Measurements from ENCODE around the gene CHST14. TPM values are rescaled to one million over a fixed set of nuclear protein-coding genes. Genes with fewer than 3 reads are reported as not detected.

The CHST14 gene
- total RNA-seq, 2 experiments from 2014 or later = 5.7 to 7.1 TPM

DNA sequence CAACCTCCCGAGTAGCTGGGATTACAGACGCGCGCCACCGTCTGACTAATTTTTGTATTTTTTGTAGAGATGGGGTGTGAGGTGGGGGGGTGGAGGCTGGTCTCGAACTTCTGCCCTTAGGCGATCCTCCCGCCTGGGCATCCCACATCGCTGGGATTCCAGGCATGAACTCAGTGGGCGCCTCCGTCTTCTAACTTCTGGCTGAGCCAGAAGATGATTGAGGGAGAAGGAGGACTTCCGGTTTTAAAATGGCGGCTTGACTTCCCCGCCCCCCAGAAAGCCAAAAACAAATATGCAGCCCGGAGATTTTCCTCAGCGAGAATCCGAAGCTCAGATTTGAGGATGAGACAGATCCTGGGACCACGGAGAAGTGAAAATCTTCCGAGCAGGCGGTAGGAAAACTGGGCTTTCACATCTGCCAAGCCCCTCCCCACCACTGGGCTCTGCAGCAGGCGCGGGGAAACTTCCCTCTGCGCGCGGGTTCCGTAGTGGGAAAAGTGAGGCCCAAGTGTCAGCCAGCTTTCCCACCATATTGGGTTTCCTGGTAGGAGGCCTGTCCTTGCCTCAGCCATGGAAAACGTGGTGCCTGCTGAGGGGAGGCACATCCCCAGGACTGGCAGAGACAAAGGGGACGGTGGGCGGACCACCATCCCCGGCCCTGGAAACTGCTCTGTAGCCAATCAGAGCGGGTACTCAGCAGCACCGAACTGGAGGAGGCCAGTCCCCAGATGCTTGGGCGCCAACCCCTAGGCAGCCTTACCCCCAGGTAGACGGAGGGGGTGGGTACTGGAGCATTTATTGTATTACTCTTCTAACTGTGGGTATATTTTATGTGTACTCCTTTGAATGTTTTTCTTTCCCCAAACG, 17.3 kb downstream of the CHST14 start:
- H3K36me3 Mint-ChIP-seq = no peaks in the 10 kb centered on the region
- H3K4me1 Mint-ChIP-seq = peaks cover 9% of the 10 kb centered on the region

GRCh38 chr15:40489274-40490175, 18.7 kb downstream of the CHST14 start:
- Mint-ChIP-seq H3K4me1 (peaks cover 22% of the 10 kb centered on the region), H3K9me3 (no peaks in the 10 kb centered on the region), H3K36me3 (no peaks in the 10 kb centered on the region), H3K4me3 (no peak overlapping the region), H3K27ac (no peak overlapping the region), H3K27me3 (no peaks in the 10 kb centered on the region)
- no peak for DNase-seq

More for the DNA sequence above, 17.3 kb downstream of the CHST14 start:
- no peak for DNase-seq
- Mint-ChIP-seq H3K4me3 (no peak overlapping the region), H3K9me3 (no peaks in the 10 kb centered on the region), H3K27ac (no peak overlapping the region), H3K27me3 (no peaks in the 10 kb centered on the region)

GRCh38 chr15:40493089-40493840, 22.5 kb downstream of the CHST14 start:
- H3K36me3 Mint-ChIP-seq = no peaks in the 10 kb centered on the region
- H3K27ac Mint-ChIP-seq = peak overlapping the region; percentile 67
- peaks cover 2% of the 10 kb centered on the region for H3K9me3 Mint-ChIP-seq
- no peak overlapping the region for H3K4me3 Mint-ChIP-seq
- DNase-seq = peak; percentile 78
- no peaks in the 10 kb centered on the region for H3K27me3 Mint-ChIP-seq
- H3K4me1 Mint-ChIP-seq = peaks cover 26% of the 10 kb centered on the region

DNA sequence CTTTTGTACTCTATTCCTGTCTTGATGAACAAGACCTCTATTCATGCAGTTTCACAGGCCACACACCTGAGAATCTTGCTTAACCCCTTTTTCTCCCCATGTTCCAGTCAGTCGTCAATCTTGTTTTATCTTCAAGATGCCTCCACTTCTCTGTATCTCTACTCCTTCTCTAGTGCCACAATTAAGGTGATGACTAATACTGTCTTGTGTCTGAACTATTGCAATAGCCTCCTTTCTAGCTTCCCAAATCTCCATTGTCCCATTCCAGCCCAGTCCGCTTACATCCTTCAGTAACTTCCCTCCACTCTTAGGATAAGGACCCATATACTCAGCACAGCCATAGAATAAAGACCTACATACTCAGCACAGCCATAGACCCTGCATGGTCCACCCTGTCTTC, 24.7 kb downstream of the CHST14 start:
- Mint-ChIP-seq H3K9me3 (peaks cover 2% of the 10 kb centered on the region), H3K4me3 (no peak overlapping the region), H3K27me3 (no peaks in the 10 kb centered on the region), H3K27ac (no peak overlapping the region), H3K36me3 (no peaks in the 10 kb centered on the region), H3K4me1 (peaks cover 30% of the 10 kb centered on the region)
- DNase-seq = no peak

GRCh38 chr15:40498418-40498817, 27.6 kb downstream of the CHST14 start:
- H3K27ac Mint-ChIP-seq = no peak overlapping the region
- no peak overlapping the region for H3K4me3 Mint-ChIP-seq
- H3K36me3 Mint-ChIP-seq = no peaks in the 10 kb centered on the region
- peaks cover 2% of the 10 kb centered on the region for H3K9me3 Mint-ChIP-seq
- H3K27me3 Mint-ChIP-seq = peaks cover 9% of the 10 kb centered on the region
- no peak for DNase-seq
- peaks cover 17% of the 10 kb centered on the region for H3K4me1 Mint-ChIP-seq

- no peak overlapping the region for H3K27ac Mint-ChIP-seq
- peaks cover 2% of the 10 kb centered on the region for H3K9me3 Mint-ChIP-seq
- H3K4me1 Mint-ChIP-seq = peaks cover 13% of the 10 kb centered on the region
- H3K4me3 Mint-ChIP-seq = no peak overlapping the region
- DNase-seq = no peak
- no peaks in the 10 kb centered on the region for H3K36me3 Mint-ChIP-seq
- peaks cover 14% of the 10 kb centered on the region for H3K27me3 Mint-ChIP-seq
These were observed 28.1 kb downstream of the CHST14 start for GRCh38 chr15:40498891-40499290.

DNA sequence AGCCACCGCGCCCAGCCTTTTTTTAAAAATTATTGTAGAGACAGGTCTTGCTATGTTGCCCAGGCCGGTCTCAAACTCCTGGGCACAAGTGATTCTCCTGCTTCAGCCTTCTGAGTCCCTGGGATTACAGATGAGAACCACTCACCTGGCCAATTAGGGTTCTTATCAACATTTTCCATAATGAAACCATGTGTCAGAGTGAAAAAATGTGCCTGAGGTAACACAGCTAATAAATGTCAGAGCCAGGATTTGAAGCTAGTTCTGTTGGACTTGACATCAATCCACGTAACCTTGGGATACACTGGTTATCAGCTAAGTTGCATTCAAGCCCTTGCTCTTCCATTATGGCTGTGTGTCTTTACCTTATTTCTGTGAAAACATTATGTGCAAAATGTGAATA, 29.1 kb downstream of the CHST14 start:
- Mint-ChIP-seq H3K4me3 (no peak overlapping the region), H3K9me3 (peaks cover under 1% of the 10 kb centered on the region), H3K4me1 (peaks cover 8% of the 10 kb centered on the region), H3K36me3 (no peaks in the 10 kb centered on the region), H3K27me3 (peaks cover 21% of the 10 kb centered on the region), H3K27ac (no peak overlapping the region)
- no peak for DNase-seq

DNA sequence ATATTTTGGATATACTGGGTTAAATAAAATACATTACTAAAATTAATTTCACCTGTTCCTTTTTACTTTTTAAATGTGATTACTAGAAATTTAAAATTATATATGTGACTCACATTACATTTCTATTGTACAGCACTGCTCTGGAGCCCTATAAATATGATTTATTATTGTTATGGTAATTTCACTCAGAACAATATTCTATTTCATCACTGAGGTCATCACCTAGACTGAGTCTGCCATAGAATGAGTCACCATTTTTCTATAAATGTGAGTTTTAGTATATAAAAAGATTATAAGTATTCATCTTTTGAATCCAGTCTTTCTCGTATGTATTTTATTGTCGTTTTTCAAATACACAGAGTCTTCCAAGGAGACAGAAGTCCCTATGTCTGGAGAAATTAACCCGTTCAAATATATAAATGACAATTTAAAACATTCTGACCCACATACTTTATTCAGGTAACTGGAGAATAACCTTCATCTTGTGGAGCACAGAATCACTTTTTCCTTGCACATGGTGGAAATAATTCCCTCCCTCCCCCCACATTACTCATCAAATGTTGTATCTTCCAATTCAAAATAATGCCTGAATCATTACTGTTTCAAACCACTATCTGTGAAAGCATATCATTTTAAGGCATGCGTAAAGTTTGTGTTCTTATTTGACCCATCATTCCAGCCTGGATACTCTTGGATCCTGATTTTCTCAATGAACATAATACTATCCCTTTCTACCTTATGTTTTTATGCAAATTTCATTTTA, 30.0 kb downstream of the CHST14 start:
- H3K9me3 Mint-ChIP-seq = no peaks in the 10 kb centered on the region
- peaks cover 26% of the 10 kb centered on the region for H3K27me3 Mint-ChIP-seq
- no peak overlapping the region for H3K27ac Mint-ChIP-seq
- DNase-seq = no peak
- no peak overlapping the region for H3K4me3 Mint-ChIP-seq
- no peaks in the 10 kb centered on the region for H3K36me3 Mint-ChIP-seq
- peaks cover 8% of the 10 kb centered on the region for H3K4me1 Mint-ChIP-seq

DNA sequence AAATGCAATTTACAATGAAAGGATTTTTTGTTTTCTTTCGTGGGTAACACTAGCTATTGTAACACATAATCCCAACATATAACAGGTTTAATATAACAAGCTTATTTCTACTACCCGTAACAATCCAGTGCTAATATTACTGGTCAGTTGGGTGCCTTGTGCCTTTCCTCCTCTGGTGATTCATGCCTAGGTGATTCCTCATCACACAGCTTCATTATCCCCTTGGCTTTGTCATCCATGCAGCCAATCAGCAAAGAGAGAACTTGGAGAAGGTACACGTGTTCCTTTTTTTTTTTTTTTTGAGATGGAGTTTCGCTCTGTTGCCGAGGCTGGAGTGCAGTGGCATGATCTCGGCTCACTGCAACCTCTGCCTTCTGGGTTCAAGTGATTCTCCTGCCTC, 30.7 kb downstream of the CHST14 start:
- Mint-ChIP-seq H3K9me3 (no peaks in the 10 kb centered on the region), H3K4me1 (peaks cover 8% of the 10 kb centered on the region), H3K27ac (no peak overlapping the region), H3K27me3 (peaks cover 32% of the 10 kb centered on the region), H3K36me3 (no peaks in the 10 kb centered on the region), H3K4me3 (no peak overlapping the region)
- DNase-seq = no peak

GRCh38 chr15:40506964-40507571, 36.3 kb downstream of the CHST14 start:
- DNase-seq = peak; percentile 77
- Mint-ChIP-seq H3K4me1 (peaks cover 16% of the 10 kb centered on the region), H3K36me3 (no peaks in the 10 kb centered on the region), H3K27me3 (peaks cover 85% of the 10 kb centered on the region), H3K27ac (no peak overlapping the region), H3K9me3 (no peaks in the 10 kb centered on the region), H3K4me3 (peak overlapping the region; percentile 43)

DNA sequence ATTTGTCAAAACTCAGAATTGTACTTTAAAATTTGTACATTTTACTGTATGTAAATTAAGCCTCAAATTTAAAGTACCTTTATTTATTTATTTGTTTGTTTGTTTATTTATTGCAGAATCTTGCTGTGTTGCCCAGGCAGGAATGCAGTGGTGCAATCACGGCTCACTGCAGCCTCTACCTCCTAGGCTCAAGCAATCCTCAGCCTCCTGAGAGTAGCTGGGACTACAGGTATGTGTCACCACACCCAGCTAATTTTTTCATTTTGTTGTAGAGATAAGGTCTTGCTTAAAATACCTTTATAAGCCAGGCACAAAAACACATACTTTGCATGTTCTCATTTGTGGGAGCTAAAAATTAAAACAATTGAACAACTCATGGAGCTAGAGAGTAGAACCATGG, 37.4 kb downstream of the CHST14 start:
- Mint-ChIP-seq H3K27me3 (peaks cover 88% of the 10 kb centered on the region), H3K9me3 (no peaks in the 10 kb centered on the region), H3K27ac (no peak overlapping the region), H3K36me3 (no peaks in the 10 kb centered on the region), H3K4me3 (no peak overlapping the region), H3K4me1 (peaks cover 19% of the 10 kb centered on the region)
- no peak for DNase-seq

- H3K27me3 Mint-ChIP-seq = peaks cover 84% of the 10 kb centered on the region
- H3K9me3 Mint-ChIP-seq = no peaks in the 10 kb centered on the region
- no peak overlapping the region for H3K27ac Mint-ChIP-seq
These were observed 39.4 kb downstream of the CHST14 start for GRCh38 chr15:40510201-40510600.

GRCh38 chr15:40511093-40511471, 40.3 kb downstream of the CHST14 start:
- peaks cover 19% of the 10 kb centered on the region for H3K4me1 Mint-ChIP-seq
- no peaks in the 10 kb centered on the region for H3K9me3 Mint-ChIP-seq
- H3K4me3 Mint-ChIP-seq = peak overlapping the region; percentile 73
- H3K27me3 Mint-ChIP-seq = peaks cover 86% of the 10 kb centered on the region
- peak; percentile 30 for DNase-seq
- no peak overlapping the region for H3K27ac Mint-ChIP-seq
- no peaks in the 10 kb centered on the region for H3K36me3 Mint-ChIP-seq

More at GRCh38 chr15:40510201-40510600, 39.4 kb downstream of the CHST14 start:
- H3K4me3 Mint-ChIP-seq = no peak overlapping the region
- peaks cover 19% of the 10 kb centered on the region for H3K4me1 Mint-ChIP-seq
- no peaks in the 10 kb centered on the region for H3K36me3 Mint-ChIP-seq
- no peak for DNase-seq
